MM.1S (cell line): ENCODE data around the gene GNG12.
A peak's percentile ranks its signal among the peaks of the same experiment; 100 is the strongest.

Source experiments
- DNase-seq: peaks from one replicate; pipeline ENCODE4 v3.0.0-alpha.2; 2015
- H2AFZ ChIP-seq: fragments of 300-600 bp; sonication (generic); 2 replicates; pipeline ENCODE4 v1.6.0; 2016; ENCODE audit warnings: antibody characterized with exemption, low read length
- H3F3A ChIP-seq: fragments of 300-600 bp; sonication (generic); 2 replicates; pipeline ENCODE4 v1.6.1; 2016; ENCODE audit warnings: mild to moderate bottlenecking, antibody characterized with exemption, low read length, moderate library complexity, mixed read lengths; ENCODE audit not compliant: insufficient read depth
- H3K27ac ChIP-seq: fragments of 300-600 bp; sonication (generic); 2 replicates; pipeline ENCODE4 v1.5.1; 2016; ENCODE audit warnings: mild to moderate bottlenecking, low read length
- H3K27me3 ChIP-seq: fragments of 300-600 bp; sonication (generic); replicated peaks from 2 replicates; pipeline ENCODE4 v1.6.0; 2016; ENCODE audit warnings: low read length; ENCODE audit not compliant: insufficient read depth
- H3K36me3 ChIP-seq: fragments of 300-600 bp; sonication (generic); replicated peaks from 2 replicates; pipeline ENCODE4 v1.6.1; 2016; ENCODE audit warnings: mild to moderate bottlenecking, low read length, mixed read lengths; ENCODE audit not compliant: insufficient read depth
- H3K4me1 ChIP-seq: fragments of 300-600 bp; sonication (generic); 2 replicates; pipeline ENCODE4 v1.6.1; 2016; ENCODE audit warnings: low read length, mixed read lengths
- H3K4me2 ChIP-seq: fragments of 300-600 bp; sonication (generic); 2 replicates; pipeline ENCODE4 v1.6.0; 2016; ENCODE audit warnings: low read depth, low read length
- H3K4me3 ChIP-seq: fragments of 300-600 bp; sonication (generic); 2 replicates; pipeline ENCODE4 v1.5.1; 2016; ENCODE audit warnings: low read length, mixed read lengths
- H3K79me2 ChIP-seq: fragments of 300-600 bp; sonication (generic); 2 replicates; pipeline ENCODE4 v1.6.1; 2016; ENCODE audit warnings: mixed run types, low read length, mixed read lengths
- H3K9ac ChIP-seq: fragments of 300-600 bp; sonication (generic); 2 replicates; pipeline ENCODE4 v1.6.1; 2016; ENCODE audit warnings: low read length, mixed read lengths
- H3K9me2 ChIP-seq: fragments of 300-600 bp; sonication (generic); replicated peaks from 2 replicates; pipeline ENCODE4 v1.6.1; 2016; ENCODE audit warnings: mild to moderate bottlenecking, low read length, mixed read lengths; ENCODE audit not compliant: insufficient read depth
- H3K9me3 ChIP-seq: fragments of 300-600 bp; sonication (generic); replicated peaks from 2 replicates; pipeline ENCODE4 v1.6.1; 2016; ENCODE audit warnings: mild to moderate bottlenecking, low read length, mixed read lengths; ENCODE audit not compliant: insufficient read depth
- H4K20me1 ChIP-seq: fragments of 300-600 bp; sonication (generic); 2 replicates; pipeline ENCODE4 v1.6.1; 2016; ENCODE audit warnings: mild to moderate bottlenecking, low read length, moderate library complexity, mixed read lengths; ENCODE audit not compliant: insufficient read depth
- EZH2 ChIP-seq: fragments of 300-600 bp; sonication (generic); optimal IDR thresholded peaks from 2 replicates; pipeline ENCODE3; 2017; ENCODE audit warnings: low read depth, mild to moderate bottlenecking, antibody characterized with exemption, low read length, mixed read lengths
- EZH2phosphoT487 ChIP-seq: fragments of 300-600 bp; sonication (generic); IDR thresholded peaks from 2 replicates; pipeline ENCODE4 v1.6.1; 2018; ENCODE audit warnings: antibody characterized with exemption, low read length
- TF ChIP-seq, protein P1 (sequence below): fragments of 300-600 bp; sonication (generic); IDR thresholded peaks from 2 replicates; pipeline ENCODE4 v1.5.1; 2016; ENCODE audit warnings: antibody characterized with exemption, low read length, mixed read lengths

The GNG12 gene

GRCh38 chr1:67832737-67833601 is at the start of gene GNG12:
TSS of gene GNG12 (minus strand) at chr1:67833467. CDS start at chr1:67707686, 125,781 bp downstream.
- Histone ChIP-seq H3K4me3 (peak within 1 kb of the TSS; percentile 64), H2AFZ (peak within 1 kb of the TSS; percentile 59), H3F3A (no peaks in the 10 kb centered on the region), H3K79me2 (no peaks in the 10 kb centered on the region), H3K4me1 (no peaks in the 10 kb centered on the region), H3K4me2 (peak within 1 kb of the TSS; percentile 97), H3K9me3 (no peaks in the 10 kb centered on the region), H3K27me3 (no peaks in the 10 kb centered on the region; the same call in 1 of the 2 replicates), H3K36me3 (no peaks in the 10 kb centered on the region), H3K9ac (no peak within 1 kb of the TSS), H3K27ac (no peak within 1 kb of the TSS), H3K9me2 (no peaks in the 10 kb centered on the region), H4K20me1 (no peaks in the 10 kb centered on the region)
- DNase-seq = peak; percentile 60
- TF ChIP-seq, protein P1, sequence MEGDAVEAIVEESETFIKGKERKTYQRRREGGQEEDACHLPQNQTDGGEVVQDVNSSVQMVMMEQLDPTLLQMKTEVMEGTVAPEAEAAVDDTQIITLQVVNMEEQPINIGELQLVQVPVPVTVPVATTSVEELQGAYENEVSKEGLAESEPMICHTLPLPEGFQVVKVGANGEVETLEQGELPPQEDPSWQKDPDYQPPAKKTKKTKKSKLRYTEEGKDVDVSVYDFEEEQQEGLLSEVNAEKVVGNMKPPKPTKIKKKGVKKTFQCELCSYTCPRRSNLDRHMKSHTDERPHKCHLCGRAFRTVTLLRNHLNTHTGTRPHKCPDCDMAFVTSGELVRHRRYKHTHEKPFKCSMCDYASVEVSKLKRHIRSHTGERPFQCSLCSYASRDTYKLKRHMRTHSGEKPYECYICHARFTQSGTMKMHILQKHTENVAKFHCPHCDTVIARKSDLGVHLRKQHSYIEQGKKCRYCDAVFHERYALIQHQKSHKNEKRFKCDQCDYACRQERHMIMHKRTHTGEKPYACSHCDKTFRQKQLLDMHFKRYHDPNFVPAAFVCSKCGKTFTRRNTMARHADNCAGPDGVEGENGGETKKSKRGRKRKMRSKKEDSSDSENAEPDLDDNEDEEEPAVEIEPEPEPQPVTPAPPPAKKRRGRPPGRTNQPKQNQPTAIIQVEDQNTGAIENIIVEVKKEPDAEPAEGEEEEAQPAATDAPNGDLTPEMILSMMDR = no peak
- TF ChIP-seq EZH2phosphoT487 (no peak), EZH2 (no peak)

DNA sequence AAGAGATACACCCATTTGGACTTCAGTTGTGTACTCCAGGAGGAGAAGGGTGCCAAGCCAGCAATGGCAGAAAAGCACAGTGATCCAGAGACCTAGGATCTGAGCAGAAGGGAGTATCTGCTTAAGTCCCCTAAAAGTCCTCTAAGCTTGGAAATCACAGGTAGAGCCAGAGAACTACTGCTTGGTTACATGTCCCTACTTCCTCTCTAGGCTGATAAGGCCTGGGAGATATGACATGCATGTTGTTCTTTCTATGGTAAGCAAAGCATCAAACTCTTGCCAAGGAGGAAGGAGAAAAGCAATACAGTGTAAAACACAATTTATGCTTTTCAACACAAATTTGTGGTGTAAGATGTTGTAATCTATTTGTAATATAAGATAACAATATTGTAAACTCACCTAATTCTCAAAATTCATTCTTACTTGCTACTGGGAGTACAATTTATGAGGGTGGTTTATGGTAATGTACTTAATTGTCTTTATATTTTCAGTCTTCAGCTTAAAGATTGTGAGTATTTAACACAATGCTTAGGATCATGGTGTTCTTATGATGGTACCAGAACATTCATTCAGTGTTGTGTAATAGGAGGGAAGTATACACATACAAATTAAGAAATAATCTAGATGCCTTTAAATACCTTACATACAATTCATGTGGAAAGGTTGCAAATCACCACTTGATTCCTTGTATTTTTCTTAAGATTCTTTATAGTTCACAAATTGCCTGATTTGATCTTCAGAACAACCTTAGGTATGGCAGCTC is 49.1 kb upstream of the GNG12 start:
- Histone ChIP-seq H3K27me3 (no peaks in the 10 kb centered on the region), H3K27ac (no peak overlapping the region), H3F3A (no peaks in the 10 kb centered on the region), H3K36me3 (no peaks in the 10 kb centered on the region), H3K79me2 (no peaks in the 10 kb centered on the region), H4K20me1 (no peaks in the 10 kb centered on the region), H3K9me2 (no peaks in the 10 kb centered on the region), H3K4me1 (no peaks in the 10 kb centered on the region), H2AFZ (no peak overlapping the region), H3K9ac (no peak overlapping the region), H3K9me3 (no peaks in the 10 kb centered on the region), H3K4me2 (no peak overlapping the region), H3K4me3 (no peak overlapping the region)
- TF ChIP-seq, protein P1 = no peak
- TF ChIP-seq EZH2 = no peak
- TF ChIP-seq EZH2phosphoT487 = no peak
- no peak for DNase-seq

DNA sequence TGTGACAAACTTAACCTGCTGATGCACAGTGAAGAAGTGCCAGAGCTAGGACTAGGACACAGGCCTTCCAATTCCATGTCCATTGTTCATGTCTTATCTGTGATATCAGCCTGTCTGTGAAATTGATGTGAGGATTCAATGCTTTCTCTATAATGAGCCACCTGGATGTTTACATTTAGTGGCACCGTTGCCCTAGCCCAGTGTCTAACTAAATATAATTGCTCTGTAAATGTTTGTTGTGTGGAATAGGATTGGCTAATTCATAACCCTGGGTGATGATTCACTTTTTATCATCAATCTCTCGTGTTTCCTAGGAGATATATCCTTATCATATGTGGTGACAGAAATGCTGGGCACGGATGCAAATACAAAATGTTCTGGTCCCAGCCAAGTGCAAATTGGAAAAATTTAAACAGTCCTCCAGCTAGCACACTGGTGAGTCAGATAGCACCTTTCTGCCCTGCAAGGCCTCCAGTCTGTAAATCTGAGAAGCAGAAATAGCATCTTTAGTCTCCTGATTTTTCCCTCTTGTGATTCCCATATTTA is 46.9 kb upstream of the GNG12 start:
- no peak for DNase-seq
- no peaks in the 10 kb centered on the region for H3K79me2 ChIP-seq
- H3F3A ChIP-seq = no peaks in the 10 kb centered on the region
- TF ChIP-seq EZH2 (no peak), EZH2phosphoT487 (no peak)
- TF ChIP-seq, protein P1 = no peak
- H3K9me3 ChIP-seq = no peaks in the 10 kb centered on the region
- no peaks in the 10 kb centered on the region for H4K20me1 ChIP-seq
- H3K4me1 ChIP-seq = no peaks in the 10 kb centered on the region
- H2AFZ ChIP-seq = no peak overlapping the region
- H3K4me2 ChIP-seq = no peak overlapping the region
- no peaks in the 10 kb centered on the region for H3K27me3 ChIP-seq
- no peak overlapping the region for H3K4me3 ChIP-seq
- H3K27ac ChIP-seq = no peak overlapping the region
- no peaks in the 10 kb centered on the region for H3K36me3 ChIP-seq
- H3K9me2 ChIP-seq = no peaks in the 10 kb centered on the region
- H3K9ac ChIP-seq = no peak overlapping the region
